Measurements from ENCODE around the gene CYP2F1.

GRCh38 chr19:41114132-41114531 lies at the start of gene CYP2F1:
- TF ChIP-seq CTCF (IDR thresholded peaks at IDR 0.05) (no peak), POLR2A (IDR thresholded peaks at IDR 0.05) (no peak)

All from body of pancreas (tissue), 4 donors.